ENCODE results near the gene ZDHHC11.
"Not testable (repeated sequence)": the region's sequence is repeated elsewhere in the genome, so short reads cannot be mapped to it uniquely, and the experiment has no call there.

ZDHHC11 gene

DNA sequence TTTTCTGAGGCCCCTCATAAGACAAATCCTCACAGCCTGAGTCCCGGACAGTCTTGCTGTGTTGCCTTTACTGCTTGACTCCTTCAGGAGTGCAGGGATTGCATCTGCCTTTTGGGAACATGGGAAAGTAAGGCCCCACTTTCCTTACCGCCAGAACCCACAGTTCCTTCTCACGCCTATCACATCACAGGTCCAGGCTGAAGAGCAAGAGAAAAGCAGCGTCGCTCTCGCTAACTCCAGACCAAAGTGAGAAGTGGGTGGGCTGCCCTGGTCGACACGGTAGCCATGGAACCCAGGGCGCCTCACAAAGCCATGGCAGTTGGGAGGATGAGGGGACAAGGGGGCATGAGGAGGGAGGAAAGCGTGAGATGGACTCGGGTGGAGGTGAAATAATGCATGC is 7.9 kb upstream of the ZDHHC11 start:
- no peak for DNase-seq (ENCODE audit: low spot score)

DNA sequence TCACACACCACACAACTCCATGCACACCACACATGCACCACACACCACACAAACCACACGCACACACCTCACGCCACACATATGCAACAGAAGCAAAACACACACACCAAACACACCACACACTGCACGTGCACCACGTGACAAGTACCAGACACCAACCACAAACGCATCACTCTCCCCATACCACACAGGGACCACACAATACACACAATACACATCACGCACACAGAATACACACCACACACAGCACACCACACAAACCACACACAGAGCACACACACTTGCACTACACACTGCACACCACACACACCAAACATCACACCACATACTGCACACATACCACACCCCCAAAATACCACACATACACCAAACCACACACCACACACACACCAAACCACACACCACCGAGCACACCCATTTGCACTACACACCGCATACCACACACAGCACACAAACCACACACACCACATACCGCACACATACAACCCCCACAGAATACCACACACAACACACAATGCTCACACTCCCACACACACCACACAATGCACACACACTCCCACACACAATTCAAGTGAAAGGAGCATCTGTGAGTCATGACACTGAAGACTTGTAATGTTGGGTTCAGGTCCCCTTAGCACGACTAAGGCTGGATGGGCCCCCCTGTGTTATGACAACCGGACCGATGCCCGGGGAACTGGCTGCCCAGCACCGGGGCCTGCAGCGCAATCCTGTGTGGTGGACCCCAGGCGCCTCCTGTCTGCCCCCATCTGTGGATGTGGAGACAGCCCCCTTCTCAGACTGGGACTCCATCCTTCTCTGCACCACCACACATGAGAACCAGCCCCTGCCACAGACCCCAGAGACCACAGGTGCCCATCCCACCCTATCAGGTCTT is 6.0 kb upstream of the ZDHHC11 start:
- DNase-seq (ENCODE audit: low spot score) = no peak

DNA sequence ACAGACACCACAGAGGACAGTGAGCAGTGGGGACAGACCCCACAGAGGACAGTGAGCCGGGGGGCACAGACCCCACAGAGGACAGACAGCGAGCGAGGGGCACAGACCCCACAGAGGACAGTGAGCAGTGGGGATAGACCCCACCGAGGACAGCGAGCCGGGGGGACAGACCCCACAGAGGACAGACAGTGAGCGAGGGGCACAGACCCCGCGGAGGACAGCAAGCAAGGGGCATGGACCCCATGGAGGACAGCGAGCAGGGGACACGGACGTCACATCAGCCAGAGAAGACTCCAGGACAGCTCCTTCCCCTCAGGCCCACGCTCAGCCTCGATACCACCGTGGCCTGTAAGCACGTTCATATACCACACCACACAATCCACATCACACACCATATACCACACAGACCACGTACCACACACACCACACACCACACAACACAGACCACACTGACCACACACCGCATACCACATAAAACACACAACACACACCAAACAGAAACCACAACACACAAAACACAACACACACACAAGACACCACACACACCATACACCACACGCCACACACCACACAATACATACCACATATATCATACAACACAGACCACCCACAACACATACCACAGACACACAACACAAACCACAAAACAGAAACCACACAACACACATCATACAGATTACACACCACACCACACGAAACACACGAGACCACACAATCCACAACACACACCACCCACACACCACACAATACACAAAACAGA is 5.2 kb upstream of the ZDHHC11 start:
- DNase-seq (ENCODE audit: low spot score) = no peak

DNA sequence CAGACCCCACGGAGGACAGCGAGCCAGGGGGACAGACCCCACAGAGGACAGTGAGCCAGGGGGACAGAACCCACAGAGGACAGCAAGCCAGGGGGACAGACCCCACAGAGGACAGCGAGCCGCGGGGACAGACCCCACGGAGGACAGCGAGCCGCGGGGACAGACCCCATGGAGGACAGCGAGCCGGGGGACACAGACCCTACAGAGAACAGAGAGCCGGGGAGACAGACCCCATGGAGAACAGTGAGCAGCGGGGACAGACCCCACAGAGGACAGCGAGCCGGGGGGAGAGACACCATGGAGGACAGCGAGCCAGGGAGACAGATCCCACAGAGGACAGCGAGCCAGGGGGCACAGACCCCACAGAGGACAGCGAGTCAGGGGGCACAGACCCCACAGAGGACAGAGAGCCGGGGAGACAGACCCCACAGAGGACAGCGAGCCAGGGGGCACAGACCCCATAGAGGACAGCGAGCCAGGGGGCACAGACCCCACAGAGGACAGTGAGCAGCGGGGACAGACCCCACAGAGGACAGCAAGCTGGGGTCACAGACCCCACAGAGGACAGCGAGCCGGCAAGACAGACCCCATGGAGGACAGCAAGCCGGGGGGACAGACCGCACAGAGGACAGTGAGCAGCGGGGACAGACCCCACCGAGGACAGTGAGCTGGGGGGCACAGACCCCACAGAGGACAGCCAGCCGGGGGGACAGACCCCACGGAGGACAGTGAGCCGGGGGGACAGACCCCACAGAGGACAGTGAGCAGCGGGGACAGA is 4.4 kb upstream of the ZDHHC11 start:
- no peak for DNase-seq (ENCODE audit: low spot score)

DNA sequence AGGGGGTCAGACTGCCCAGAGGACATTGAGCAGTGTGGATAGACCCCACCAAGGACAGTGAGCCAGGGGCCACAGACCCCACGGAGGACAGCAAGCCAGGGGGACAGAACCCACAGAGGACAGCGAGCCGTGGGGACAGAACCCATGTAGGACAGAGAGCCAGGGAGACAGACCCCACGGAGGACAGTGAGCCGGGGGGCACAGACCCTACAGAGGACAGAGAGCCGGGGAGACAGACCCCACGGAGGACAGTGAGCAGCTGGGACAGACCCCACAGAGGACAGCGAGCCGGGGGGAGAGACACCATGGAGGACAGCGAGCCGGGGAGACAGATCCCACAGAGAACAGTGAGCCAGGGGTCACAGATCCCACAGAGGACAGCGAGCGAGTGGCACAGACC is 3.4 kb upstream of the ZDHHC11 start:
- no peak for DNase-seq (ENCODE audit: low spot score)

DNA sequence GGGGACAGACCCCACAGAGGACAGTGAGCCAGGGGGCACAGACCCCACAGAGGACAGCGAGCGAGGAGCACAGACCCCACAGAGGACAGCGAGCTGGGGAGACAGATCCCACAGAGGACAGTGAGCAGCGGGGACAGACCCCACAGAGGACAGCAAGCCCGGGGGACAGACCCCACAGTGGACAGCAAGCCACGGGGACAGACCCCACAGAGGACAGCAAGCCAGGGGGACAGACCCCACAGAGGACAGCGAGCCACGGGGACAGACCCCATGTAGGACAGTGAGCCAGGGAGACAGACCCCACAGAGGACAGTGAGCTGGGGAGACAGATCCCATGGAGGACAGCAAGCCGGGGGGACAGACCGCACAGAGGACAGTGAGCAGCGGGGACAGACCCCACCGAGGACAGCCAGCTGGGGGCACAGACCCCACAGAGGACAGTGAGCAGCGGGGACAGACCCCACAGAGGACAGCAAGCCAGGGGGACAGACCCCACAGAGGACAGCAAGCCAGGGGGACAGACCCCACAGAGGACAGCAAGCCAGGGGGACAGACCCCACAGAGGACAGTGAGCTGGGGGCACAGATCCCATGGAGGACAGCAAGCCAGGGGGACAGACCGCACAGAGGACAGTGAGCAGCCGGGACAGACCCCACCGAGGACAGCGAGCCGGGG is 2.8 kb upstream of the ZDHHC11 start:
- DNase-seq (ENCODE audit: low spot score) = not testable (repeated sequence)

DNA sequence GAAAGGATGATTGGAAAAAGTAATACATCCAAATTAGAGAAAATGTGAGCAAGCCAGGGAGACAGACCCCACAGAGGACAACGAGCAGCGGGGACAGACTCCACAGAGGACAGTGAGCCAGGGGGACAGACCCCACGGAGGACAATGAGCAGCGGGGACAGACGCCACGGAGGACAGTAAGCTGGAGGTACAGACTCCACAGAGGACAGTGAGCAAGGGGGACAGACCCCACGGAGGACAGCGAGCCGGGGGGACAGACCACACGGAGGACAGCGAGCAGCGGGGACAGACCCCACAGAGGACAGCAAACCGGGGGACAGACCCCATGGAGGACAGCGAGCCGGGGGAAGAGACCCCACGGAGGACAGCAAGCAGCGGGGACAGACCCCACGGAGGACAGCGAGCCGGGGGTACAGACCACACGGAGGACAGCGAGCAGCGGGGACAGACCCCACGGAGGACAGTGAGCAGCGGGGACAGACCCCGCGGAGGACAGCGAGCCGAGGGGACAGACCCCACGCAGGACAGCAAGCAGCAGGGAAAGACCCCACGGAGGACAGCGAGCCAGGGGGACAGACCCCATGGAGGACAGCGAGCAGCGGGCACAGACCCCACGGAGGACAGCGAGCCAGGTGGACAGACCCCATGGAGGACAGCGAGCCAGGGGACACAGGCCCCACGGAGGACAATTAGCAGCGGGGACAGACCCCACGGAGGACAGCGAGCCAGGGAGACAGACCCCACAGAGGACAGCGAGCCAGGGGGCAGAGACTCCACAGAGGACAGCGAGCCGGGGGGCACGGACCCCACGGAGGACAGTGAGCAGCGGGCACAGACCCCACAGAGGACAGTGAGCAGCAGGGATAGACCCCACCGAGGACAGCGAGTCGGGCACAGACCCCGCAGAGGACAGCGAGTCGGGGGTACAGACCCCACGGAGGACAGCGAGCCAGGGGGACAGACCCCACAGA is 1.9 kb upstream of the ZDHHC11 start:
- DNase-seq (ENCODE audit: low spot score) = no peak

DNA sequence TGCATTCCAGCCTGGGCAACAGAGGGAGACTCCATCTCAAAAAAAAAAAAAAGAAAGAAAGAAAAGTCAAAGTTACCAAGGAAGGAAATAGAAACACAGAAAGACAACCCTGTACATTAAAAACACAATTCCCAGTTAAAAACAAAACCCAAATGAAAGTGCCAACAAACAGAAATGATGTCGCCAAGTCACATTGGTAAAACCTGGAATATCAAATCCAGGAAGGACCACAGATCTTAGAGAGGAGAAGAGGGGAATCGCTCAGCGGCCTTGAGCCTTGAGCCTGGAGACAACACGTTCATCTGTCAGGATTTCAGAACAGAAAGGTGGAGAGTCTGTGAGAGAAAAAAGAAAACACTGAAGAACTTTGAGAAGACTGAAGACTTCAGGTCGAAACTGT is 1.2 kb upstream of the ZDHHC11 start:
- no peak for DNase-seq (ENCODE audit: low spot score)

DNA sequence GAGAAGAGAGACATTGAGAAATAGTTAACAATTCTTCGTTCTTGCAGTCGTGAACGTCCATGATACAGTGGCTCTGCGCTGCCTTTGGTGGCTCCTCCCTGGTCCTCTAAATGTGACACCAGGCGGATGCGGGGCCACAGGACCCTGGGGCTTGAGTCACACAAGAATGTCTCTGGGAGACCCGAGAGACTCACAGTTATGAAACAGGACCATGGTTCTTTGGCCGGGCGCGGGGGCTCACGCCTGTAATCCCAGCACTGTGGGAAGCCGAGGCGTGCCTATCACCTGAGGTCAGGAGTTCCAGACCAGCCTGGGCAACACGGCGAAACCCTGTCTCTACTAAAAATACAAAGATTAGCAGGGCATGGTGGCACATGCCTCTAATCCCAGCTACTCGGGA is 767 bp upstream of the ZDHHC11 start:
- DNase-seq (ENCODE audit: low spot score) = no peak

DNA sequence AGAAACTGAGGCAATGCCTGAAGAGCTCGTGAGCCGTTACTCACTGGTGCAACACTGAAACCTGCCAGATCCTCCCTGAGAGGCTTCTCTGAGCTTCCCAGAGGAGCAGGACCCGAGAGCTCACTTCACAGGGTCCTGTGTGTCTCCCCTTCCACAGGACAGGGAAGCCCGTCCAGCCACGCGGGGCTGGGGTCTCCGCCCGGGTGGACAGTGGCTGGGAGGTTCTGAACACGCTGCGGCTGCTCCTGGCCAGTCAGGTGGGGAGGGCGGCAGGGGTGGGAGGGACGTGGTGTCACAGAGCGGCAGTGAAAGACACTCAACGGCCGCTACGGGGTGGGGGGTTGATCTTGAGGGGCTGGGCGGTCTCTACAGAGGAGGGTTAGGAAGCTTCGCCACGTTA is 290 bp upstream of the ZDHHC11 start:
- no peak for DNase-seq (ENCODE audit: low spot score)

DNA sequence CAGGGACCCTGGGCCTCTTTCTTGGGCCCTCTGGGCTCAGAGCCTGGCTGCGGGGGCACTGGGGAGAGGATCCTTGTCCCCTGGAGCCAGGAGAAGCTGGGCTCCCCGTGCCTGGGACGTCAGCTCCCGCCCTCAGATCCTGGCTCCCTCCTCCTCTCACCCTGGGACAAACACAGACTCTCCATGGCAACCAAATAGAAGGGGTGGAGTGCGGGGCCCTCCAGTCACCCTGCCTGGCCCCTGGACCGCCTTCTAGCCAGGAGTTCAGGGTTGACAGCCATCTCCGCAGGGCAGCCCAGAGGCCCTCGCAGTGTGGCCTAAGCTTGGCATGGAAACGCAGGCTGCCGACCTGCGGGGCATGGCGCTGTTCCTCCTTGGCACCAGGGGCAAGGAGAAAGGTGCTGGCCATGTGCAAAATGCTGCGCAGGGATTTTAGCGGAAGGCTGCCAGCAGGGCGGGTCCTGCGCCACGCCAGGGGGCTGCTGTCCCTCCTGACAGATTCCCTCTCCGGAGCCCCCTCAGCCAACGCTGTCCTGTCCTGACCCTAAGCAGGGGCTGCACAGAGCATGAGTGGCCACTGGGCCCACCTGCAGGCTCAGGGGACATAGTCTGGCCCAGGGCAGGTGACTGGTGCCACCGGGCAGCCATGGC is 1.0 kb downstream of the ZDHHC11 start:
- no peak for DNase-seq (ENCODE audit: low spot score)

DNA sequence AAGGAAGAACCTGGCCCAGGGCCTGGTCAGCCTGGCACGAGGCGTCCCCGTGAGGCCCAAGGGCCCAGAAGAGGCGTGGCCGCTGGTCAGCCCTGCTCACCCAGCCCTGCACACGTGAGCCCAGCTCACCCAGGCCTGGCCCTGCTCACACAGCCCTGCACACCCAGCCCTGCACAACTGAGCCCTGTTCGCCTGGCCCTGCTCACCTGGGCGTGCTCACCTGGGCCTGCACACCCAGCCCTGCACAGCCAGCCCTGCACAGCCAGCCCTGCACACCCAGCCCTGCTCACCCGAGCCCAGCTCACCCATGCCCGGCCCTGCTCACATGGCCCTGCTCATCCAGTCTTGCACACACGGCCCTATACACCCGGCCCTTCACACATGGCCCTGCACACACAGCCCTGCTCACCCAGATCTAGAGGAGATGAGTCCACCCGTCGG is 2.1 kb downstream of the ZDHHC11 start:
- no peak for DNase-seq (ENCODE audit: low spot score)

DNA sequence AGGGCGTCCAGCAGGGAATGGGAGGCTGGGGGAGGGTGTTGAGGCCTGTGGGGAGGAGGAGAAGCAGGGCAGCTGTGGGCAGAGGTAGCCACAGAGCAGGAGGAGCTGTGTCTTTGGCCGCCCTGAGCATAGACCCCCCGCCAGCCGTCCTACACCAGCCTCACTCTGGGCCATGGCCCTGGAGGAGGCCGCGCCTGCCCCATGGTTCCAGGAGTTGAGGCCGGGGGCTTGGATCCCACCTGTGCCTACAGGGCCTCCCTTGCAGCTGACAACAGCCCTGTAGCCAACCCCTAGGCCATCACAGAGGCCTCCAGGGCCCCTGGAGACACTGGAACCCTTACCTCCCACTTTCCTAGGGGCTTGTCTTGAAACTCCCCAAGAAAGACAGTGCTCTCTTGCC is 3.0 kb downstream of the ZDHHC11 start:
- not testable (repeated sequence) for DNase-seq (ENCODE audit: low spot score)

DNA sequence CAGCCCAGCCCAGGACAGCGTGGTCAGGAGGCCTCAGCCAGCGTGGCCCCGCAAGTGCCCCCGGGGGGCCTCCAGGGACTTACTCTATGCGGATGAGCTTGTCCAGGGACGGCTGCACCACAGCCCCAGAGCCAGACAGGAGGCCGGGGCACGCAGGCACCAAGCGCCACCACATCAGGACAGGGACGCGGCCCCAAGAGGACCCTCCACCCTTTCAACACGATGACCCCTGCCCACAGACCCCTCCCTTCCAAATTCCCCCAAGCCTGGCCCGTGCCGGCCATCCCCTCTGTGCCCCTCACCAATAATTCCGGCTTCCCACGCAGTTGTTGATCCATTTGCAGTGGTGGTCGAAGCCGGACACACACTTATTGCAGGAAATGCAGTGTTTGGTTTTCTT is 3.6 kb downstream of the ZDHHC11 start:
- not testable (repeated sequence) for DNase-seq (ENCODE audit: low spot score)

DNA sequence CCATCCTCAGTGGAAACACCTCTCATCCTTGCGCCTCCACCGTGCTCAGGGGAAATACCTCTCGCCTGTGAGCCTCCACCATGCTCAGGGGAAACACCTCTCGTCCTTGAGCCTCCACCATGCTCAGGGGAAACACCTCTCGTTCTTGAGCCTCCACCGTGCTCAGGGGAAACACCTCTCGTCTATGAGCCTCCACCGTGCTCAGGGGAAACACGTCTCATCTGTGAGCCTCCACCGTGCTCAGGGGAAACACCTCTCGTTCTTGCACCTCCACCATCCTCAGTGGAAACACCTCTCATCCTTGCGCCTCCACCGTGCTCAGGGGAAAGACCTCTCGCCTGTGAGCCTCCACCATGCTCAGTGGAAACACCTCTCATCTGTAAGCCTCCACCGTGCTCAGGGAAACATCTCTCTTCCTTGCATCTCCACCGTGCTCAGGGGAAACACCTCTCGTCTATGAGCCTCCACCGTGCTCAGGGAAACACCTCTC is 4.1 kb downstream of the ZDHHC11 start:
- not testable (repeated sequence) for DNase-seq (ENCODE audit: low spot score)

DNA sequence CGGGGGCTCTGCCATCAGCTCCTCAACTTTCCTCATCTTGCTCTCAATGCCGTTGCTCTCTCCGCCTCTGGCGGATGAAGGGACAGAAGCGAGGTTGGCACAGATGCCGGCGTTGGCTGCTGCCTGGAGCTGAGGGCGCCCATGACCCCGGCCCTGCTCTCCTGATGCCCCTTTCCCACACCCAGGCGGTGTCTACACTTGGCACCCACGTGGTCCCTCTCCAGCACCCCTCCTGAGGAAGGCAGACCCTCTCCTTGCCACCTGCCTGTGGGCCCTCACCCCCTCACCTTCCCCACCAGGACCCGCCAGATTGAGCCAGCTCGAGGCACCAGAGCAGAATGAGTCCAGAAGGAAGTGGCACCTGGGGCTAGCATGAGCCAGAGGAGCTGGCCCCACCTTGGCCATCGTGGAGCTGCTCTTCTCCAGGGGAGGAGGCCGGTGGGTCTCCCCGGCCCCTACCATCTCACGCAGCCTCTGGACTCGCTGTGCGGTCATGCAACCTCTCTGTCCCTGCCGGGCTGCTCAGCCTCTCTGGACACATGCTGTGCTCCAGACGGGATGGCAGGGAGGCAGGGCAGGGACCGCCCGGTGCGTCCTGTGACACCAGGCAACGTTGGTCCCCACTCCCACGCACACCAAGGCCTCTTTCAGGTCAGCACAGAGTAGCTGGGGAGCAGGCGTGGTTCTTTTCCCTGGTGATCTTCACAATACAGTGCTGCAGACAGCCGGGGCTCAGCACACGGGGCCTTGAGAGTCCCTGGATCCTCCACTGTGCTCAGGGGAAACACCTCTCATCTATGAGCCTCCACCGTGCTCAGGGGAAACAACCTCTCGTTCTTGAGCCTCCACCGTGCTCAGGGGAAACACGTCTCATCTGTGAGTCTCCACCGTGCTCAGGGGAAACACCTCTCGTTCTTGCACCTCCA is 4.8 kb downstream of the ZDHHC11 start:
- not testable (repeated sequence) for DNase-seq (ENCODE audit: low spot score)

DNA sequence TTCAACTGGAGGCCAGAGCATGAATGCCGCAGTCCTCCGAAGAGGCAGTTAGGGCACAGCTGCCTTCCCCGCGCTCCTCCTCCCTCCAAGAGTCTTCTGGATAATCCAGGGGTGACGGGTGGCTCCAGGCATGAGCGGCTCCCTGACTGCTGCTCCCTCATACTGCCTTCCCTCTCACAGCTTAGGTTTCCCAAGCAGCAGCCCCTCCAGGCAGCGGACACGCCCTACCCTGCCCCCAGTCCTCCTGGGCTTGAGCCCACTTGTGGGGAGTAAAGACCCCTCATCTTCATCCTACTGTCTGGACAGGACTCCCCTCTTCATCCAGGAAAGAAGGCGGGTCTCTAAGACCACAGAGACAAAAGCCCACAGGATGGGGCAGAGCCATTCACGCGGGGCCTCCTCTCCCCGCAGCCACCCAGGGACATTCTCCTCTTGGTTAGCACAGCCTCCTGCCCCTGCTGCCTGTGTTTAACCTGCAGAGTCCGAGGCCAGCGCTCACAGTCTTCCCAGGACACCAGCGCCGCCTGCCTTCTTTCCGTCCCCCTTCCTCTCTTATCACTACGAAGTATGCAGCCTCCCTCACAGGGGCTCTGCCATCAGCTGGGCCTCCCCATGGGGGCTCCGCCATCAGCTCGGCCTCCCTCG is 5.6 kb downstream of the ZDHHC11 start:
- DNase-seq (ENCODE audit: low spot score) = not testable (repeated sequence)

DNA sequence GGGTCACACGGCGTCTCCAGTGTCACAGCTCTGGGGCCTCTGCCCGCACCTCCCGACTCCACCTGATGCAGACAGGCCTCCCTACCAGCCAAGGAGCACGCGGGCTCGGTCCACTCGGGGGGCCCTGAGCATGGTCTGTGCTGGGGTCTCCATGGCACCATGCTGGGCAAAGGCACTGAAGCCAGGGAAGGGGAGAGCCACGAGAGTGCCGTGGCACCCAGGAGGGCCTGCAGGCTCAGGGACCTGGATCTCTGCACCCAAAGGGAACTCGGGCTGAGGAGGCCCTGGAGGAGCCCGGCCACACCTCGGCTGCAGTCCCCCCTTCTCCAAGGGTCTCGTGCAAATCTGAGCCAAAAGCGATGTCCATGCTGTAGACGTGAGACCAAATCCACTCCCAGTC is 6.4 kb downstream of the ZDHHC11 start:
- DNase-seq (ENCODE audit: low spot score) = not testable (repeated sequence)
